Neuronal stem cell (in vitro differentiated cells): ENCODE data around the gene OR11G2.
"Not testable (repeated sequence)": the region's sequence is repeated elsewhere in the genome, so short reads cannot be mapped to it uniquely, and the experiment has no call there.

Experiments used
- DNase-seq: peaks from one replicate; pipeline ENCODE4 v3.0.0-alpha.2; 2013; ENCODE audit warnings: low spot score
- H2AFZ ChIP-seq: one replicate; pipeline ENCODE4 v1.6.1; 2013; ENCODE audit warnings: mild to moderate bottlenecking, low read length, inconsistent platforms
- H2AK5ac ChIP-seq: 2 replicates; pipeline ENCODE4 v1.6.1; 2013; ENCODE audit warnings: low read depth, mild to moderate bottlenecking, inconsistent platforms, low read length, moderate library complexity, mixed read lengths
- H2BK120ac ChIP-seq: 2 replicates; pipeline ENCODE4 v1.6.1; 2013; ENCODE audit warnings: low read depth, mild to moderate bottlenecking, inconsistent platforms, low read length, moderate library complexity, mixed read lengths
- H2BK12ac ChIP-seq: one replicate; pipeline ENCODE4 v1.6.1; 2013; ENCODE audit warnings: low read length, inconsistent platforms
- H2BK15ac ChIP-seq: 2 replicates; pipeline ENCODE4 v1.6.1; 2013; ENCODE audit warnings: mild to moderate bottlenecking, low read length, inconsistent platforms, mixed read lengths
- H2BK5ac ChIP-seq: one replicate; pipeline ENCODE4 v1.6.1; 2013; ENCODE audit warnings: inconsistent platforms, mild to moderate bottlenecking, low read length, moderate library complexity
- H3K14ac ChIP-seq: one replicate; pipeline ENCODE4 v1.6.1; 2013; ENCODE audit warnings: low read length, inconsistent platforms
- H3K18ac ChIP-seq: 2 replicates; pipeline ENCODE4 v1.6.1; 2013; ENCODE audit warnings: low read length, inconsistent platforms
- H3K23ac ChIP-seq: 2 replicates; pipeline ENCODE4 v1.6.1; 2013; ENCODE audit warnings: low read depth, mild to moderate bottlenecking, mixed read lengths, low read length, inconsistent platforms; ENCODE audit not compliant: poor library complexity
- H3K27ac ChIP-seq: replicated peaks from 3 replicates; pipeline ENCODE4 v1.5.1; 2013; ENCODE audit warnings: low read length, inconsistent platforms
- H3K27me3 ChIP-seq, 3 experiments: 2 replicates each; pipeline ENCODE4 v1.6.1; 2013; ENCODE audit warnings: low read length in 3 of 3, mild to moderate bottlenecking in 2 of 3, inconsistent platforms in 1 of 3, low read depth in 1 of 3, mixed read lengths in 1 of 3, moderate library complexity in 1 of 3; ENCODE audit not compliant: control insufficient read depth in 3 of 3, insufficient read depth in 3 of 3
- H3K36me3 ChIP-seq, 2 donors: replicated peaks in 1 of 2; 2 replicates each; pipeline ENCODE4 v1.6.1; 2013; ENCODE audit warnings: low read length in 2 of 2; ENCODE audit not compliant: control insufficient read depth in 2 of 2, insufficient read depth in 2 of 2
- H3K4ac ChIP-seq: 2 replicates; pipeline ENCODE4 v1.6.1; 2013; ENCODE audit warnings: inconsistent platforms, mild to moderate bottlenecking, low read length, moderate library complexity
- H3K4me1 ChIP-seq, 2 donors: 1 replicate in 1 of 2; 2 replicates in 1 of 2; pipeline ENCODE4 v1.6.1; 2013; ENCODE audit warnings: low read length in 2 of 2, low read depth in 1 of 2; ENCODE audit not compliant: control insufficient read depth in 2 of 2, insufficient read depth in 1 of 2
- H3K4me2 ChIP-seq: one replicate; pipeline ENCODE4 v1.6.1; 2013; ENCODE audit warnings: mild to moderate bottlenecking, low read length, inconsistent platforms; ENCODE audit not compliant: insufficient read depth, poor library complexity, severe bottlenecking
- H3K4me3 ChIP-seq, 2 donors: 2 replicates each; pipeline ENCODE4 v1.5.1; 2013; ENCODE audit warnings: low read length in 2 of 2, mild to moderate bottlenecking in 2 of 2, inconsistent platforms in 1 of 2, moderate library complexity in 1 of 2
- H3K79me1 ChIP-seq: one replicate; pipeline ENCODE4 v1.6.1; 2013; ENCODE audit warnings: low read depth, mild to moderate bottlenecking, inconsistent platforms, low read length, moderate library complexity
- H3K9ac ChIP-seq: one replicate; pipeline ENCODE4 v1.6.1; 2013; ENCODE audit warnings: mild to moderate bottlenecking, low read depth, low read length, inconsistent platforms; ENCODE audit not compliant: poor library complexity
- H3K9me3 ChIP-seq, 2 donors: replicated peaks in 1 of 2; 2 replicates each; pipeline versions ENCODE3 to v1.6.1; 2013; ENCODE audit warnings: low read length in 2 of 2, mild to moderate bottlenecking in 2 of 2, inconsistent platforms in 1 of 2, low read depth in 1 of 2, mixed read lengths in 1 of 2, moderate library complexity in 1 of 2; ENCODE audit not compliant: control insufficient read depth in 2 of 2, insufficient read depth in 1 of 2
- H4K8ac ChIP-seq: one replicate; pipeline ENCODE4 v1.6.1; 2013; ENCODE audit warnings: low read depth, mild to moderate bottlenecking, inconsistent platforms, low read length, moderate library complexity
- H4K91ac ChIP-seq: one replicate; pipeline ENCODE4 v1.6.1; 2013; ENCODE audit warnings: low read length, low read depth, mild to moderate bottlenecking, inconsistent platforms; ENCODE audit not compliant: poor library complexity
- whole genome bisulfite sequencing, 2 donors: extraction: QIAGEN DNeasy Blood & Tissue Kit; methylation state at CpG; one replicate each; pipeline ENCODE4 v1.1.7; 2013; ENCODE audit warnings: missing lambda C conversion rate in 2 of 2, mixed read lengths in 1 of 2; ENCODE audit not compliant: insufficient read length in 2 of 2, insufficient replicate concordance in 1 of 2; ENCODE audit errors: extremely low coverage in 2 of 2; 5-methylcytosine and 5-hydroxymethylcytosine counted together

OR11G2 gene

DNA sequence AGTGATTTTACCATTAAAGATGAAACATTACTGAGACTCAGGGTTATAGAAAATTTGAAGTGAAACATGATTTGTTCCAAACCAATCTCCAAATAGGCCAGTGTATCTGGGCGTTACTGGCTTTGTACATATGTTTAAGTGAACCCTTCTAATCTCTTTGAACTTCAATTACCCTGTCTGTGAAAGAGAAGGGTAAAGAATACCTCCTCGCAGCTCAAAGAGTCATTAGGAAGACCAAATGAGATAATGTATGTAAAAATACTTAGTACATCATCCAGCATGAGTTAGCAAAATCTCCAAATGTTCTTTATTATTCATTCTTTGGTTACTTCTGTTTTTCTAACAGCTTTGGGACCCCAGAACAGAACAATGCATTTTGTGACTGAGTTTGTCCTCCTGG lies 32.7 kb downstream of the OR11G2 start, which contains the start of gene OR11H6:
TSS of gene OR11H6 (plus strand) at position 301 of the 400 bp plus-strand sequence. CDS start at position 301, 0 bp downstream.
- no CpG with 5 or more reads among the region's 2 CpGs for WGBS, 2 donors
- Histone ChIP-seq H2BK15ac (no peak within 1 kb of the TSS), H3K23ac (no peak within 1 kb of the TSS), H3K4ac (no peak within 1 kb of the TSS), H3K9me3 (peaks cover 0 to 12% of the 10 kb centered on the region in 2 donors), H3K79me1 (no peaks in the 10 kb centered on the region), H2BK12ac (no peak within 1 kb of the TSS), H3K4me3 (no peak within 1 kb of the TSS), H3K14ac (no peak within 1 kb of the TSS), H2AFZ (no peak within 1 kb of the TSS), H3K4me1 (no peaks in the 10 kb centered on the region), H2BK120ac (no peak within 1 kb of the TSS), H3K18ac (no peak within 1 kb of the TSS), H3K4me2 (no peak within 1 kb of the TSS), H3K9ac (no peak within 1 kb of the TSS), H4K91ac (no peak within 1 kb of the TSS), H4K8ac (no peak within 1 kb of the TSS), H3K36me3 (no peaks in the 10 kb centered on the region), H3K27ac (no peak within 1 kb of the TSS), H2BK5ac (no peak within 1 kb of the TSS), H2AK5ac (no peak within 1 kb of the TSS), H3K27me3 (no peaks in the 10 kb centered on the region)
- no peak for DNase-seq

GRCh38 chr14:20228681-20229080 lies 38.0 kb downstream of the OR11G2 start, which contains the start of gene OR11H7:
OR11H7 (plus strand) TSS chr14:20228981.
- Histone ChIP-seq H3K27me3 (no peaks in the 10 kb centered on the region), H3K14ac (no peak within 1 kb of the TSS), H2AFZ (no peak within 1 kb of the TSS), H3K27ac (no peak within 1 kb of the TSS), H2BK5ac (no peak within 1 kb of the TSS), H4K8ac (no peak within 1 kb of the TSS), H3K23ac (no peak within 1 kb of the TSS), H3K79me1 (no peaks in the 10 kb centered on the region), H3K4me1 (no peaks in the 10 kb centered on the region), H3K9ac (no peak within 1 kb of the TSS), H3K9me3 (peaks cover 0 to 18% of the 10 kb centered on the region in 2 donors), H2BK120ac (no peak within 1 kb of the TSS), H3K18ac (no peak within 1 kb of the TSS), H3K4ac (no peak within 1 kb of the TSS), H4K91ac (no peak within 1 kb of the TSS), H3K4me2 (no peak within 1 kb of the TSS), H3K36me3 (no peaks in the 10 kb centered on the region), H2BK15ac (no peak within 1 kb of the TSS), H2BK12ac (no peak within 1 kb of the TSS), H3K4me3 (no peak within 1 kb of the TSS), H2AK5ac (no peak within 1 kb of the TSS)
- WGBS, 2 donors = no CpG with 5 or more reads among the region's 1 CpG
- DNase-seq = no peak

- not testable (repeated sequence) for H3K27me3 ChIP-seq, H2BK120ac ChIP-seq, H3K4me3 ChIP-seq, H3K9ac ChIP-seq, H3K4me1 ChIP-seq, H3K18ac ChIP-seq, H3K4ac ChIP-seq, H4K8ac ChIP-seq, H2AK5ac ChIP-seq, H3K36me3 ChIP-seq, H2BK15ac ChIP-seq, H4K91ac ChIP-seq, DNase-seq, H2AFZ ChIP-seq, H2BK12ac ChIP-seq, H3K79me1 ChIP-seq, H3K14ac ChIP-seq, H3K23ac ChIP-seq, H2BK5ac ChIP-seq, H3K9me3 ChIP-seq, H3K4me2 ChIP-seq, H3K27ac ChIP-seq
- no CpG with 5 or more reads among the region's 4 CpGs for WGBS, 2 donors
Observed at GRCh38 chr14:20235415-20235814, 44.7 kb downstream of the OR11G2 start.

- no peak overlapping the region for H2BK12ac ChIP-seq
- no peak overlapping the region for H3K14ac ChIP-seq
- H3K9ac ChIP-seq = no peak overlapping the region
- WGBS, 2 donors = no CpG with 5 or more reads among the region's 3 CpGs
- no peak overlapping the region for H3K18ac ChIP-seq
- no peak overlapping the region for H3K23ac ChIP-seq
- H2BK120ac ChIP-seq = no peak overlapping the region
- no peak overlapping the region for H4K8ac ChIP-seq
- no peak overlapping the region for H3K4me3 ChIP-seq
- H2AK5ac ChIP-seq = no peak overlapping the region
- DNase-seq = no peak
- H2BK5ac ChIP-seq = no peak overlapping the region
- H4K91ac ChIP-seq = no peak overlapping the region
- H3K4me1 ChIP-seq = no peaks in the 10 kb centered on the region
- H2AFZ ChIP-seq = no peak overlapping the region
- H3K27me3 ChIP-seq = no peaks in the 10 kb centered on the region
- no peak overlapping the region for H3K4ac ChIP-seq
- no peak overlapping the region for H3K4me2 ChIP-seq
- H3K36me3 ChIP-seq = no peaks in the 10 kb centered on the region
- H3K9me3 ChIP-seq = peaks cover 0 to 6% of the 10 kb centered on the region in 2 donors
- H3K79me1 ChIP-seq = no peaks in the 10 kb centered on the region
- H3K27ac ChIP-seq = no peak overlapping the region
- no peak overlapping the region for H2BK15ac ChIP-seq
Observed at GRCh38 chr14:20247646-20248246, 57.0 kb downstream of the OR11G2 start.
